ENCODE measurements around the gene ARRB1.

The ARRB1 gene

GRCh38 chr11:75265851-75266531 lies 85.5 kb downstream of the ARRB1 start:
- no peak for DNase-seq (ENCODE audit: extremely low spot score, insufficient read length, low read depth)
- FAIRE-seq: no peak

- DNase-seq (ENCODE audit: extremely low spot score, insufficient read length, low read depth): no peak
- FAIRE-seq: no peak
Observed at GRCh38 chr11:75264971-75265370, 86.5 kb downstream of the ARRB1 start.

GRCh38 chr11:75264356-75264755 lies 87.1 kb downstream of the ARRB1 start:
- FAIRE-seq (no peak), DNase-seq (ENCODE audit: extremely low spot score, insufficient read length, low read depth) (no peak)

GRCh38 chr11:75263944-75264349 lies 87.5 kb downstream of the ARRB1 start:
- no peak for DNase-seq (ENCODE audit: extremely low spot score, insufficient read length, low read depth)
- no peak for FAIRE-seq

- FAIRE-seq (no peak), DNase-seq (ENCODE audit: extremely low spot score, insufficient read length, low read depth) (no peak)
Observed at GRCh38 chr11:75262961-75263852, 88.3 kb downstream of the ARRB1 start.

- FAIRE-seq (no peak), DNase-seq (ENCODE audit: extremely low spot score, insufficient read length, low read depth) (no peak)
Observed at GRCh38 chr11:75262436-75262835, 89.0 kb downstream of the ARRB1 start.

GRCh38 chr11:75261902-75262361 lies 89.5 kb downstream of the ARRB1 start:
- FAIRE-seq: no peak
- no peak for DNase-seq (ENCODE audit: extremely low spot score, insufficient read length, low read depth)

- DNase-seq (ENCODE audit: extremely low spot score, insufficient read length, low read depth) (no peak), FAIRE-seq (no peak)
Observed at GRCh38 chr11:75260396-75261170, 90.9 kb downstream of the ARRB1 start.

GRCh38 chr11:75254326-75254725 lies 97.1 kb downstream of the ARRB1 start:
- no peak for DNase-seq (ENCODE audit: extremely low spot score, insufficient read length, low read depth)
- FAIRE-seq: no peak

GRCh38 chr11:75249704-75250103 lies 101.8 kb downstream of the ARRB1 start:
- DNase-seq (ENCODE audit: extremely low spot score, insufficient read length, low read depth): no peak
- FAIRE-seq: no peak

- no peak for DNase-seq (ENCODE audit: extremely low spot score, insufficient read length, low read depth)
- FAIRE-seq: no peak
Observed at GRCh38 chr11:75248924-75249256, 102.6 kb downstream of the ARRB1 start.

GRCh38 chr11:75246671-75247350 lies 104.7 kb downstream of the ARRB1 start:
- no peak for DNase-seq (ENCODE audit: extremely low spot score, insufficient read length, low read depth)
- FAIRE-seq: no peak

- DNase-seq (ENCODE audit: extremely low spot score, insufficient read length, low read depth) (no peak), FAIRE-seq (no peak)
Observed at GRCh38 chr11:75246006-75246670, 105.3 kb downstream of the ARRB1 start.

- no peak for DNase-seq (ENCODE audit: extremely low spot score, insufficient read length, low read depth)
- FAIRE-seq: no peak
Observed at GRCh38 chr11:75245356-75246005, 106.0 kb downstream of the ARRB1 start.

- FAIRE-seq (no peak), DNase-seq (ENCODE audit: extremely low spot score, insufficient read length, low read depth) (no peak)
Observed at GRCh38 chr11:75244052-75244814, 107.2 kb downstream of the ARRB1 start.

GRCh38 chr11:75242722-75243600 lies 108.5 kb downstream of the ARRB1 start:
- FAIRE-seq (no peak), DNase-seq (ENCODE audit: extremely low spot score, insufficient read length, low read depth) (no peak)

GRCh38 chr11:75241906-75242644 lies 109.4 kb downstream of the ARRB1 start:
- FAIRE-seq: no peak

More at GRCh38 chr11:75241906-75242644, 109.4 kb downstream of the ARRB1 start:
- DNase-seq (ENCODE audit: extremely low spot score, insufficient read length, low read depth): no peak

All from GM18507 (cell line).